Stimulated activated memory B cell treated with anti-CD40 and anti-IgM and Interleukin-4, amounts not matched to agents 10 μg/mL and 1 μg/mL and 100 μg/mL, for 72 hours (primary cell): ENCODE data around the gene TRERF1.

Source experiments
- ATAC-seq: fragments of 150-1000 bp; cut with Tn5 transposase; 2 replicates; pipeline ENCODE4 v1.10.0; 2021
- H3K27ac Mint-ChIP-seq: one replicate; pipeline ENCODE4 v1.8.0; 2022; ENCODE audit warnings: mild to moderate bottlenecking, mixed read lengths
- H3K27me3 Mint-ChIP-seq: one replicate; pipeline ENCODE4 v1.8.0; 2022; ENCODE audit warnings: mixed read lengths
- H3K36me3 Mint-ChIP-seq: one replicate; pipeline ENCODE4 v1.8.0; 2022; ENCODE audit warnings: mixed read lengths
- H3K4me1 Mint-ChIP-seq: one replicate; pipeline ENCODE4 v1.8.0; 2022; ENCODE audit warnings: mixed read lengths
- H3K4me3 Mint-ChIP-seq: one replicate; pipeline ENCODE4 v1.8.0; 2022; ENCODE audit warnings: mild to moderate bottlenecking, moderate library complexity, mixed read lengths
- H3K9me3 Mint-ChIP-seq: one replicate; pipeline ENCODE4 v1.8.0; 2022; ENCODE audit warnings: mixed read lengths

Gene TRERF1

DNA sequence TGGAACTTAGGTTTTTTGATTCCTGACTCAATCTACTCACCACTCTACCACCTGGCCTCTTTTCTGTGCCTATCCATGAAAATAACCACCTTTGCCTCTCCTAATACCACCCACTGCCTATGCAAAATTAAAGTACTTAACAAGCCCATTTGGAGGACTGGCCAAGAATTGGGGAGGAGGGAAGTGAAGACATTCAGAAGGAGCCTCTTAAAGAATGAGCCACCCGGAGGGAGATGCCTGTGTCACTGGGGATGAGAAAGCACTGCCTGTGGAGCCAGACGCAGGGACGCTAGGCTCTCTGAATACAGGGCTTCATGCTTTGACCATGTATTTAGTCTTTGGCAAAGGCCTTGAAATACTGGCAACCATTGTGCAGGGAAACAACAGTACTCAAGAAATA, 194.1 kb downstream of the TRERF1 start:
- H3K9me3 Mint-ChIP-seq, result no peaks in the 10 kb centered on the region
- no peak overlapping the region for H3K27ac Mint-ChIP-seq
- H3K36me3 Mint-ChIP-seq, result peaks cover 26% of the 10 kb centered on the region
- no peaks in the 10 kb centered on the region for H3K27me3 Mint-ChIP-seq
- peaks cover 8% of the 10 kb centered on the region for H3K4me1 Mint-ChIP-seq
- no peak for ATAC-seq
- no peak overlapping the region for H3K4me3 Mint-ChIP-seq

DNA sequence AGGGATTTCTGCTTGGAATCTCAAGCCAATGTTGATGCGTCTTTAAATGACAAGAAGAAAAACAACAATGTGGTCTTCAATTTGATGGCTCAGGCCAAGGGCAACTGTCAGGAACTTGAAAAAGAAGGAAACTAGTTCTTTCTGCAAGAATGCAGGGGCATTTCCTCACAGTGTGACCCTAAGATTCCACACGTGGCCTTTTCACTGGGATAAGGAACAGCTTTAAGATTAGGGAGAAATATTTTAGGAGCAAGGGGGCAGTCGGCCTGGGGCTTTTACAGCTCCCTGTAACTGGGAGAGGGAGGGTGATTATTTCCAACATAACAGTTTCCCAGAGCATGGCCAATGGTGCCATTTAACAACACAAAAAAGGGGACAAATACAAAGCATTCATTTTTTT, 194.7 kb downstream of the TRERF1 start:
- H3K27me3 Mint-ChIP-seq, result no peaks in the 10 kb centered on the region
- no peak for ATAC-seq
- peaks cover 5% of the 10 kb centered on the region for H3K4me1 Mint-ChIP-seq
- H3K36me3 Mint-ChIP-seq, result peaks cover 22% of the 10 kb centered on the region
- no peak overlapping the region for H3K27ac Mint-ChIP-seq
- H3K4me3 Mint-ChIP-seq, result no peak overlapping the region
- no peaks in the 10 kb centered on the region for H3K9me3 Mint-ChIP-seq

DNA sequence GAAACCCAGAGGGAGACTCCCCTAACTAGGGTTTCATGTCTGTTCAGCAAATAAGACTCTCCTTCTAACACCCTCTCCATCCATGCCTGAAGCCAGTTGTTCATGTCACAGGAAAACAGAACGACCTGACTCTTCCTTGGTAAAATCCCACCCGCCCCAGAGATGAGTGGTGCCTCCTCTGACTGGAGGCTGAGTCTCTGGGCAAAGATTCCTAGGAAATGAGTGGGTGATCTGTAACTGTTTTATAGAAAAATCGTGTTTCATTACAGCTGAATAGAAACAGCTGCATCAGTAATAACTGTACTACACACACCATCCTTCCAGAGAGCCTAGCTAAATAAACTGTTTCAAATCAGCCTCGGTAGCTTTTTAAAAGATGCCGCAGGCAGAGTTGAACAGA, 196.7 kb downstream of the TRERF1 start:
- Mint-ChIP-seq H3K4me3 (no peak overlapping the region), H3K4me1 (no peaks in the 10 kb centered on the region), H3K36me3 (peaks cover 20% of the 10 kb centered on the region), H3K27me3 (no peaks in the 10 kb centered on the region), H3K27ac (no peak overlapping the region), H3K9me3 (no peaks in the 10 kb centered on the region)
- no peak for ATAC-seq

DNA sequence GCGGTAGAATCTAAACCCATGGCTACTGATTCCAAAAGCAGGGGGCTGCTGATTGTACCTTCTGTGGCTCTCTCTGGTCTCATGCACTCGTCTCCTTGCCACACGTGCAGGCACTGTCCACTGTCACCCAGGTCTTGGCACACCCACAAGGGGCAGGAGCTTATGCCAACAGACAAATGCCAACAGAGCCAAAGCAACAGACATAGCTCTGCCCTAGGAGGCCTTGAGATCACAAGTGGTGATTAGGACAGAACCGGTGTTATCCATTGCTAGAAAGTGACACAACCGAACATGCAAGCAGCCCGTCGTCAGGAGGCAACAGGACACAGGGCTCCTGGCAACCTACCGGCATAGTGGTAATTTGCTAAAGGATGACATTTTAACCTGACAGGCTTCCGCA, 197.2 kb downstream of the TRERF1 start:
- no peak overlapping the region for H3K27ac Mint-ChIP-seq
- no peaks in the 10 kb centered on the region for H3K27me3 Mint-ChIP-seq
- no peaks in the 10 kb centered on the region for H3K4me1 Mint-ChIP-seq
- H3K9me3 Mint-ChIP-seq, result no peaks in the 10 kb centered on the region
- no peak overlapping the region for H3K4me3 Mint-ChIP-seq
- H3K36me3 Mint-ChIP-seq, result peaks cover 20% of the 10 kb centered on the region
- ATAC-seq, result no peak

DNA sequence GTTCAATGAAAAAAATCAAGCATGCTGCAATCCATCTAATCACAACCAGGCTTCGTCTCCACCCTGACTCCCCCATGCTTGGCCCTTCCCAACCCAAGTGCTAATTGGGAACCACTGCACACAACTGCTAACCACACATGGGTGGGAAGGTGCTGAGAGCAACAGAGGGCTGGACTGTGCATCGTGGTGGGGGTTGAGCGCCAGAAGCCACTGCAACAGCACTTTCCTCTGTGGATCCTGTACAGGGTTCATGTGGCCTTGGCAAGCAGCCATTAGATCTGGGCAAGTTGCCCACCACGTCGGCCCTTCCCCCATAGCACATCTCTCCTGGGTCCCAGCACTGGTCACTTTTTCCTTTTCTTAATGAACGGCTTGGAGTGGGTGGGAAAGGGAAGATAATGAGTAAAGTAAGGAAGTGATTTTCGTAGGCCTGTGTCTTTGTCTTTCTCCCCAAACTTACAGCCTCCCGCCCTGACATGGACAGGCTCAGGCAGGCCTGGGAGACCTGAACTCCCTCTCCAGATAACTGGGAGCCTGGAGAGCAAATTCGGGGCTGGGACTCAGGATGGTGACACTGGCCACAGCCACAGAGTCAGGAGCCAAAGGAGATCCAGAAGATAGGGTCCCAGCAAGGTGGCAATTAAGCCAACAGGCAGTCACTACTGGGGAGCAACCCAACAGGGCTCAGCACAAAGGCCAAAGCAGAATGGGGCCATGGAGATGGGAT, 199.7 kb downstream of the TRERF1 start:
- ATAC-seq, result no peak
- H3K4me1 Mint-ChIP-seq, result no peaks in the 10 kb centered on the region
- H3K4me3 Mint-ChIP-seq, result no peak overlapping the region
- H3K9me3 Mint-ChIP-seq, result no peaks in the 10 kb centered on the region
- peaks cover 14% of the 10 kb centered on the region for H3K36me3 Mint-ChIP-seq
- no peaks in the 10 kb centered on the region for H3K27me3 Mint-ChIP-seq
- H3K27ac Mint-ChIP-seq, result no peak overlapping the region

DNA sequence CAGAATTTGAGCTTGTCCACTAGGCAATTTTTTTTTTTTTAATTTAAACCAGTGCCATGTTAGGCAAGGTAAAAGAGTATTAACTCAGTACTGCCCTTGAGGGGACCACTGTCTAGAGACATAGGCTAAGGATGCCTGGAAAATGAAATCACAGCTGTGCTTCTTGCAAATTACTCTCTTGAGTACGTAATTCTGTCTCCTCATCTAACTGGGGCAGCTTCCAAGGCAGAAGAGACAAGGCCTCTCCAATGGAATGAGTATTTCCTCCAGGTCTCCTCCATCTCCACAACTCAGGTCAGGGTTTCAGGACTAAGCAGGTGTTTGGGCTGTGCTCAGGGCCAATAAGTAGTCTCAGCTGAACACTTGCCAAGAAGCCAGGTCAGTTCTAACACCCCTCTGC, 200.2 kb downstream of the TRERF1 start:
- no peak for ATAC-seq
- Mint-ChIP-seq H3K4me1 (no peaks in the 10 kb centered on the region), H3K4me3 (no peak overlapping the region), H3K9me3 (no peaks in the 10 kb centered on the region), H3K27me3 (no peaks in the 10 kb centered on the region), H3K36me3 (peaks cover 9% of the 10 kb centered on the region), H3K27ac (no peak overlapping the region)

DNA sequence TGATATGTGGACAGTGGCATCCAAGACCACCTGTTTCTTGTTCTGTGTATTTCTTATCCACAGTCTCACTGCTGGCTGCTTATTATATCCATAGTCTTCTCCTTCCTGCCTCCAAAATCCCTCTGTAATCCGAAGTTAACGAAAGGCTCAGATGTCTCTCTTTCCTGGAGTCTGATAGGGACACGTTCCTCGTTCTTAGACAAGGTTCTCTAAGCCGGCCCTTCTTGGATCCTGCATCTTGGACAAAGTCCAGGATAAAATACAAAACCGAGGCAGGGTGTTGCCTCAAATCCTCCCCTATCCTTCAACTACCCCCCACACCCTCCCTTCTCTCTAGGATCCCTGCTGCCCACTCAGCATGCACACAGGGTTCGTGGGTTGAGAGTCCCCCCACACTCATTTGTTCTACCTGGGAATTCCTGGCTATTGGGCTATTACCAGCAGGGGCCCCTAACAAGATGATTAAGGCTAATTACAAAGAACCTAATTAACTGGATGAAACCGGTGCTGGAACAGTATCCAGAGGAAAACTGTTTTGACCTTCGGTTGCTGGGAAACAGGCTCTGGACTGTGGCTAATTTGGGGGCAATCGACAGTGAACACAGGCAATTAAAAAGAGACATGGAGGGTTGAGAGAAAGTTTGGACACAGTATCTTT, 201.3 kb downstream of the TRERF1 start:
- Mint-ChIP-seq H3K4me1 (no peaks in the 10 kb centered on the region), H3K27me3 (no peaks in the 10 kb centered on the region), H3K27ac (no peak overlapping the region), H3K4me3 (no peak overlapping the region), H3K36me3 (peaks cover 14% of the 10 kb centered on the region), H3K9me3 (no peaks in the 10 kb centered on the region)
- ATAC-seq, result no peak

DNA sequence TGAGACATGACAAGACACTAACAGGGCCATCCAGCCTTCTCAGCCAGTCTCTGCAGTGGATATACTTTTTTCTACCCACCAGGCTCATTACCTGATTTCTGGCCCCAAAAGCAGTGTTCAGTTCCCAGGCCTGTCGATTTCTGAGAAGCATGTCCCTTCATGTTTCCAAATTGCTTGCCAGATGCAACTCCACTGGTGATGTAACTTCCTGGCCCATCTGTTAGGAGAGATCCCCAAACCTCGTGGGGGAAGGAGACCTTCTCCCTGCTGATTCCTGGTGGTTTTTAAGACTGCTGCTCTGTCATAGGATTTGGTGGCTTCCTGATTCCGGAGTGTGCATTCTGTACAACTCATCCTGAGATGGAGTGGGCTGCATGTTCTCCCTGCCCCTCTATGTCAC, 202.4 kb downstream of the TRERF1 start:
- no peak overlapping the region for H3K4me3 Mint-ChIP-seq
- no peaks in the 10 kb centered on the region for H3K9me3 Mint-ChIP-seq
- H3K36me3 Mint-ChIP-seq, result peaks cover 10% of the 10 kb centered on the region
- H3K27me3 Mint-ChIP-seq, result no peaks in the 10 kb centered on the region
- ATAC-seq, result no peak
- no peaks in the 10 kb centered on the region for H3K4me1 Mint-ChIP-seq
- no peak overlapping the region for H3K27ac Mint-ChIP-seq

DNA sequence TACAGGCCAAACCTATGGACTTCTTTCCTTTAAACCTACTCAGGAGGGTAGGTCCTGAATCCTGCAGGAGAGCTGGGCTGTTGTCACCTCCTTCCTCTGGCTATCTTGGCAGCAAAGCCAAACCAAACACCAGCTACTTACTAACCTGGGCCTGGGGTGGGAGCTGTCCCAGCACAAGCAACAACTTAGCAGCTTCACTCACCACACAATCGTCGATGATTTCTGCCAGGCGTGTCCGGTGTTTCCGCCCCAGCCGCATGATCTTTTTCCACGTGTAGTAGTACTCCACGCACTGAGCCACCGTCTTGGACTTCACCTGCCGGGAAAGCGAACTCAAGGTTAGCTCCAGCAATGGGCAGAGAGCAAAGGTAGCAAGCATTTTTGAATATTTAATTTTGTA, 208.7 kb downstream of the TRERF1 start:
- Mint-ChIP-seq H3K36me3 (peaks cover 20% of the 10 kb centered on the region), H3K27ac (no peak overlapping the region), H3K4me3 (no peak overlapping the region), H3K9me3 (no peaks in the 10 kb centered on the region), H3K27me3 (no peaks in the 10 kb centered on the region), H3K4me1 (peaks cover 15% of the 10 kb centered on the region)
- ATAC-seq, result no peak

DNA sequence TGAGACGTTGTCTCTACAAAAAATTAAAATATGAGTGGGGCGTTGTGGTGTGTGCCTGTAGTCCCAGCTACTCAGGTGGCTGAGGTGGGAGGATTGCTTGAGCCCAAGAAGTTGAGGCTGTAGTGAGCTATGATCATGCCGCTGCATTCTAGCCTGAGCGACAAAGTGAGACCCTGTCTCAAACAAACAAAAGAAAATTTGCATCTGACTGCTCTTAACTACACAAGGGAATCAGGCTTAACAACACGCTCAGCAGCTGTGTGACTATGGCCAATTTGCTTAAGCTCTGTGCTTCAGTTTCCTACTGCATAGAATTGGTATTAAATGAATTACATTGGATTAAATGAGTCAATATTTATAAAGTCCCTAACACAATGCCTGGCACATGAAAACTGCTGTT, 209.8 kb downstream of the TRERF1 start:
- H3K9me3 Mint-ChIP-seq, result no peaks in the 10 kb centered on the region
- peaks cover 20% of the 10 kb centered on the region for H3K36me3 Mint-ChIP-seq

GRCh38 chr6:42239736-42240375, 211.9 kb downstream of the TRERF1 start:
- no peak overlapping the region for H3K4me3 Mint-ChIP-seq
- H3K27me3 Mint-ChIP-seq, result no peaks in the 10 kb centered on the region
- H3K27ac Mint-ChIP-seq, result no peak overlapping the region
- peaks cover 36% of the 10 kb centered on the region for H3K4me1 Mint-ChIP-seq
- H3K9me3 Mint-ChIP-seq, result no peaks in the 10 kb centered on the region
- no peak for ATAC-seq
- H3K36me3 Mint-ChIP-seq, result peaks cover 21% of the 10 kb centered on the region

More for the DNA sequence above, 209.8 kb downstream of the TRERF1 start:
- H3K27ac Mint-ChIP-seq, result no peak overlapping the region
- peaks cover 22% of the 10 kb centered on the region for H3K4me1 Mint-ChIP-seq
- no peaks in the 10 kb centered on the region for H3K27me3 Mint-ChIP-seq
- no peak for ATAC-seq
- H3K4me3 Mint-ChIP-seq, result no peak overlapping the region

DNA sequence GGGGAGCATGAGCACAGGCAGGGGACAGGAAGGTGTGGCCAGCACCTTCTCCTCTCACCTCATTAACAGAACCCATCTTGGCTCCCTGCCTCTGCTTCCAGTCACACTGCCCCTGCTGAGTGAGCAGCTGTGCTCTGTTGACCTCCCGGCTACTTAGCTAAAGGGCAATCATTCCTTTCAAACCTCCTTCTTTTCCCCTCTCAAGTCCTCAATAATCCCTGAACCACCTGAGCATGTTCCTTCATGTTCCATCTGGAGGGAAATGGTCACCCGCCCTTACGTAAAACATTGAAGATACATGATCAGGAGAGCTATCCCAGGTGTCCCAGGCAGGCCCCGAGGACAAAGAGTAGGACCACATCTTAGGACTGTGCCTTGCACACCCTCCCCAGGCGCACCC, 212.4 kb downstream of the TRERF1 start:
- ATAC-seq, result peak; percentile 46
- Mint-ChIP-seq H3K36me3 (peaks cover 21% of the 10 kb centered on the region), H3K9me3 (no peaks in the 10 kb centered on the region), H3K27ac (no peak overlapping the region), H3K4me1 (peaks cover 36% of the 10 kb centered on the region), H3K4me3 (no peak overlapping the region), H3K27me3 (no peaks in the 10 kb centered on the region)

GRCh38 chr6:42237857-42238256, 213.9 kb downstream of the TRERF1 start:
- no peak for ATAC-seq
- no peaks in the 10 kb centered on the region for H3K9me3 Mint-ChIP-seq
- peaks cover 36% of the 10 kb centered on the region for H3K4me1 Mint-ChIP-seq
- H3K4me3 Mint-ChIP-seq, result no peak overlapping the region
- H3K27me3 Mint-ChIP-seq, result no peaks in the 10 kb centered on the region
- H3K36me3 Mint-ChIP-seq, result peaks cover 21% of the 10 kb centered on the region
- H3K27ac Mint-ChIP-seq, result no peak overlapping the region

- Mint-ChIP-seq H3K4me3 (peak overlapping the region; percentile 42), H3K4me1 (peaks cover 36% of the 10 kb centered on the region), H3K27me3 (no peaks in the 10 kb centered on the region), H3K9me3 (no peaks in the 10 kb centered on the region), H3K27ac (peak overlapping the region; percentile 82), H3K36me3 (peaks cover 21% of the 10 kb centered on the region)
- ATAC-seq, result peak; percentile 71
Observed at GRCh38 chr6:42236682-42237473, 214.8 kb downstream of the TRERF1 start.

DNA sequence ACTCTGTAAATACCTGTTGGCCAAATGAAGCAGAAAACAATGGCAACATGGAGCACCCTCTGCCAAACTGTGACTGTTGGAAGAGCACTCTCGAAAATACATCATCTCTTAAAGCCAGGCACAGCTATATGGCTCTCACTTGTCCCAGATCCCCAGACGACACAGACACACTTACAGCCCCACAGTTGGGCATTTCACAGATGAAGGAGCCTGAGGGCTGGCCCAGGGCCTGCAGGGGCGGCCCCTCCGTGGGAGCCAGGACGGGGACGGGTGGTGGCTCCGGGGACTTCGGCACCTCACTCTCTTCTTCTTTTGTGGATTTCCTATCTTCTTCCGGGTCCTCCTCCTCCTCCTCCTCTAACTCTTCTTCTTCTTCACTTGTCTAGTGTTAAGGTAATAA, 215.7 kb downstream of the TRERF1 start:
- peak overlapping the region; percentile 42 for H3K4me3 Mint-ChIP-seq
- H3K4me1 Mint-ChIP-seq, result peaks cover 36% of the 10 kb centered on the region
- no peaks in the 10 kb centered on the region for H3K27me3 Mint-ChIP-seq
- H3K36me3 Mint-ChIP-seq, result peaks cover 21% of the 10 kb centered on the region
- no peaks in the 10 kb centered on the region for H3K9me3 Mint-ChIP-seq
- peak overlapping the region; percentile 82 for H3K27ac Mint-ChIP-seq
- ATAC-seq, result peak; percentile 60
